Parathyroid adenoma (tissue), 2 donors: ENCODE results near the gene ARRDC3.
"Not testable (repeated sequence)": the region's sequence is repeated elsewhere in the genome, so short reads cannot be mapped to it uniquely, and the experiment has no call there.

Source experiments
- H2AFZ ChIP-seq: fragments of 300-600 bp; sonication (generic); one replicate; pipeline ENCODE4 v1.7.0; 2017; ENCODE audit warnings: antibody characterized with exemption, mild to moderate bottlenecking
- H3K27ac ChIP-seq: fragments of 300-600 bp; sonication (generic); one replicate; pipeline ENCODE4 v1.7.0; 2017
- H3K27me3 ChIP-seq: fragments of 300-600 bp; sonication (generic); one replicate; pipeline ENCODE4 v1.7.0; 2017; ENCODE audit warnings: low read length; ENCODE audit not compliant: control insufficient read depth, insufficient read depth
- H3K36me3 ChIP-seq: fragments of 300-600 bp; sonication (generic); one replicate; pipeline ENCODE4 v1.7.0; 2017; ENCODE audit warnings: low read length; ENCODE audit not compliant: control insufficient read depth, insufficient read depth
- H3K4me1 ChIP-seq: fragments of 300-600 bp; sonication (generic); one replicate; pipeline ENCODE4 v1.7.0; 2017; ENCODE audit warnings: control low read depth
- H3K4me2 ChIP-seq: fragments of 300-600 bp; sonication (generic); one replicate; pipeline ENCODE4 v1.7.0; 2017; ENCODE audit warnings: low read length
- H3K4me3 ChIP-seq: fragments of 300-600 bp; sonication (generic); one replicate; pipeline ENCODE4 v1.7.0; 2017; ENCODE audit warnings: low read depth, low read length
- H3K79me2 ChIP-seq: fragments of 300-600 bp; sonication (generic); one replicate; pipeline ENCODE4 v1.7.0; 2017; ENCODE audit warnings: control low read depth
- H3K9ac ChIP-seq: fragments of 300-600 bp; sonication (generic); one replicate; pipeline ENCODE4 v1.7.0; 2017; ENCODE audit warnings: mild to moderate bottlenecking
- H3K9me3 ChIP-seq: fragments of 300-600 bp; sonication (generic); one replicate; pipeline ENCODE4 v1.7.0; 2017; ENCODE audit warnings: low read length; ENCODE audit not compliant: control insufficient read depth
- CTCF ChIP-seq: fragments of 300-600 bp; sonication (generic); IDR thresholded peaks from one replicate; pipeline ENCODE4 v1.7.0; 2017; ENCODE audit warnings: antibody characterized with exemption, mild to moderate bottlenecking
- donor health status: primary hyperparathyroidism.

Gene ARRDC3

GRCh38 chr5:91328743-91329142 is 54.4 kb downstream of the ARRDC3 start:
- no peak for TF ChIP-seq CTCF
- Histone ChIP-seq H3K27ac (no peak overlapping the region), H3K9me3 (no peaks in the 10 kb centered on the region), H3K36me3 (no peaks in the 10 kb centered on the region), H3K27me3 (no peaks in the 10 kb centered on the region), H3K9ac (no peak overlapping the region), H3K4me3 (no peak overlapping the region), H3K4me1 (peaks cover 11% of the 10 kb centered on the region), H2AFZ (no peak overlapping the region), H3K4me2 (no peak overlapping the region), H3K79me2 (no peaks in the 10 kb centered on the region)

- H3K4me2 ChIP-seq, H3K9me3 ChIP-seq, H3K27me3 ChIP-seq, H2AFZ ChIP-seq, H3K27ac ChIP-seq, H3K4me1 ChIP-seq, H3K79me2 ChIP-seq, H3K36me3 ChIP-seq, H3K9ac ChIP-seq, H3K4me3 ChIP-seq: not testable (repeated sequence)
Measured at GRCh38 chr5:91322981-91323380, 60.1 kb downstream of the ARRDC3 start.

- no peak for TF ChIP-seq CTCF
- H3K4me1 ChIP-seq: no peaks in the 10 kb centered on the region
- no peak overlapping the region for H3K4me3 ChIP-seq
- no peaks in the 10 kb centered on the region for H3K79me2 ChIP-seq
- no peak overlapping the region for H3K9ac ChIP-seq
- H3K4me2 ChIP-seq: no peak overlapping the region
- H2AFZ ChIP-seq: no peak overlapping the region
- no peaks in the 10 kb centered on the region for H3K36me3 ChIP-seq
- H3K9me3 ChIP-seq: no peaks in the 10 kb centered on the region
- no peak overlapping the region for H3K27ac ChIP-seq
- H3K27me3 ChIP-seq: no peaks in the 10 kb centered on the region
Measured at GRCh38 chr5:91319667-91320066, 63.5 kb downstream of the ARRDC3 start.

- no peaks in the 10 kb centered on the region for H3K36me3 ChIP-seq
- H2AFZ ChIP-seq: no peak overlapping the region
- H3K79me2 ChIP-seq: no peaks in the 10 kb centered on the region
- no peak overlapping the region for H3K4me3 ChIP-seq
- no peak overlapping the region for H3K27ac ChIP-seq
- H3K4me2 ChIP-seq: no peak overlapping the region
- H3K27me3 ChIP-seq: no peaks in the 10 kb centered on the region
- H3K9me3 ChIP-seq: no peaks in the 10 kb centered on the region
- H3K4me1 ChIP-seq: no peaks in the 10 kb centered on the region
- H3K9ac ChIP-seq: no peak overlapping the region
- TF ChIP-seq CTCF: no peak
Measured at GRCh38 chr5:91318724-91319123, 64.4 kb downstream of the ARRDC3 start.
